Measurements from ENCODE around the gene PLIN5. TPM values are rescaled to one million over a fixed set of nuclear protein-coding genes. Genes with fewer than 3 reads are reported as not detected.

PLIN5 gene
- polyA plus RNA-seq, 3 donors, result 0.28 to 3.0 (median 0.58) TPM

Other genes with a start within 250 kb of the PLIN5 start
- under 1 TPM in 1 of 3 donors, not detected in 2; 0.26 TPM for gene TMIGD2, start 232.8 kb downstream of the PLIN5 start, polyA plus RNA-seq
- under 1 TPM in 1 of 3 donors, not detected in 2; 0.39 TPM for gene FSD1, start 230.6 kb downstream of the PLIN5 start, polyA plus RNA-seq
- under 1 TPM in 2 of 3 donors, not detected in 1; 0.11 to 0.17 TPM for gene STAP2, start 196.4 kb downstream of the PLIN5 start, polyA plus RNA-seq
- gene MPND, start 191.7 kb downstream of the PLIN5 start, polyA plus RNA-seq, result 10 to 100 TPM in 1 of 3 donors, 1 to 10 TPM in 2; 6.5 to 15.9 (median 7.0) TPM
- 10 to 100 TPM; 14.0 to 33.9 (median 15.0) TPM for gene SH3GL1, start 134.7 kb downstream of the PLIN5 start, polyA plus RNA-seq
- gene CHAF1A, start 132.6 kb downstream of the PLIN5 start, polyA plus RNA-seq, result 10 to 100 TPM in 1 of 3 donors, 1 to 10 TPM in 2; 4.4 to 26.4 (median 5.4) TPM
- gene UBXN6, start 77.4 kb downstream of the PLIN5 start, polyA plus RNA-seq, result 10 to 100 TPM in 1 of 3 donors, 1 to 10 TPM in 2; 3.8 to 64.5 (median 5.4) TPM
- 10 to 100 TPM in 2 of 3 donors, 1 to 10 TPM in 1; 7.0 to 13.2 (median 10.5) TPM for gene HDGFL2, start 62.9 kb downstream of the PLIN5 start, polyA plus RNA-seq
- gene PLIN4, start 16.7 kb downstream of the PLIN5 start, polyA plus RNA-seq, result under 1 TPM in 2 of 3 donors, not detected in 1; 0.05 to 0.19 TPM
- gene LRG1, start 4.8 kb upstream of the PLIN5 start, polyA plus RNA-seq, result 10 to 100 TPM in 1 of 3 donors, 1 to 10 TPM in 2; 5.5 to 50.1 (median 9.6) TPM
- 1 to 10 TPM in 1 of 3 donors, under 1 TPM in 2; 0.12 to 1.6 (median 0.87) TPM for gene SEMA6B, start 24.5 kb upstream of the PLIN5 start, polyA plus RNA-seq
- 1 to 10 TPM; 1.8 to 3.9 (median 3.7) TPM for gene TNFAIP8L1, start 104.3 kb upstream of the PLIN5 start, polyA plus RNA-seq
- 100 to 1,000 TPM in 2 of 3 donors, 10 to 100 TPM in 1; 64.6 to 165 (median 160) TPM for gene MYDGF, start 135.1 kb upstream of the PLIN5 start, polyA plus RNA-seq
- gene DPP9, start 188.6 kb upstream of the PLIN5 start, polyA plus RNA-seq, result 10 to 100 TPM; 12.6 to 23.8 (median 13.9) TPM

Data from CD14-positive monocyte (primary cell).